AG09319 (cell line): ENCODE data around the gene QSOX1.

Experiments
- DNase-seq: peaks from one replicate; pipeline ENCODE4 v3.0.0-alpha.2; 2010; ENCODE audit warnings: low read depth; ENCODE audit errors: extremely low read depth
- CTCF ChIP-seq: IDR thresholded peaks from 2 replicates; pipeline ENCODE4 v1.5.1; 2011; ENCODE audit warnings: low read depth, mild to moderate bottlenecking, inconsistent platforms, low read length, moderate library complexity

Gene QSOX1

DNA sequence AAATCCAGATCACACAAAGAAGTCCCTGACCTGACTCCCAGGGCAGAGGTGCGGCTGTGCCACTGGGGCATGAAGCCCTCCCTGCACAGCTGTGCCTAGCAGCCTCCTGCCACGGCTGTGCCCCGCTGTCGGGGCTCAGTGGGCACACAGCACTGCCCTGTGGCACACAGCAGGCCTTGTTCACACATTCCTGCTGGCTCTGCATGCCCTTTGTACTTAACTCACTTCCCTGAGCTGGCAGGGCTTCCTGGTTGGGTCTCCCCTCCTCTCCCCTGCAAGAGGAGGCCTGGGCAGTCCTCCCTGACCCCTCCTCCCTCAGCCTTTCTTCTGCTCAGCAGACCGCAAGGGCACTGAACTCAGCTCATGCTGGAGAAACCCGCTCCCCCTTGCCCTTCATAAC lies 90.2 kb downstream of the QSOX1 start:
- TF ChIP-seq CTCF: no peak
- no peak for DNase-seq

DNA sequence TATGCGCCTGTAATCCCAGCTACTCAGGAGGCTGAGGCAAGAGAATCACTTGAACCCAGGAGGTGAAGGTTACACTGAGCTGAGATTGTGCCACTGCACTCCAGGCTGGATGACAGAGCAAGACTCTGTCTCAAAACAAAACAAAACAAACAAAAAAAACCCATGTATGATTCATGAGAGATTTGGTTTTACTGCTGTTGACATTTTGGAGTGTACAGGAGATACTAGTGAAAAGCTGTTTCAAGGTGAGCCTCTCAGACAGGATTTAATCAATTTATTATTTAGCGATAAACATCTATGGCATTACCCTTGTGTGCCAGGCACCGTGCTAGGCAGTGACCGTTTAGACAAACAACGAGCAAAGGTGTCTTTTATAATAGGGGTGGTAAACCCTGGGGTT lies 91.9 kb downstream of the QSOX1 start:
- no peak for TF ChIP-seq CTCF
- no peak for DNase-seq

DNA sequence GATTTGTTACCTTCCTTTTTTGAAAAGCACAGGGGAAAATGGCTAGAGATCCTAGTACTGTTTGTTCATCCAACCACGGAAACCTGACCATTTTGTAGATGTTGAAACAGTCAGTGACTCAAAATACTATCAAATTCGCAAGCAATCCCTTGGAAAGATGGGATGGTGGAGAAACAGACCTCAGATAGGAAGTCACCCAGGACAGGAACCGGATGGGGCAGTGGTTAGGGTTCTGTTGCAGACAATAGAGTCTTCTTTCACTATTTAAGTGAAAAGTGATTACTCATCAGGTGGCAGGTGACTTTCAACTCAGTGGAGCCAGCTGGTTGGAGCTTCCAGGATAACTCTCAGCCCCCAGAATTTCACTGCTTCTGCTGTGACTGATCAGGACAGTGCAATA lies 92.4 kb downstream of the QSOX1 start:
- no peak for TF ChIP-seq CTCF

GRCh38 chr1:180247580-180247979 lies 92.9 kb downstream of the QSOX1 start:
- no peak for DNase-seq
- no peak for TF ChIP-seq CTCF

More for the DNA sequence above, 92.4 kb downstream of the QSOX1 start:
- DNase-seq: no peak

GRCh38 chr1:180248176-180248575 lies 93.5 kb downstream of the QSOX1 start:
- no peak for TF ChIP-seq CTCF
- DNase-seq: no peak

DNA sequence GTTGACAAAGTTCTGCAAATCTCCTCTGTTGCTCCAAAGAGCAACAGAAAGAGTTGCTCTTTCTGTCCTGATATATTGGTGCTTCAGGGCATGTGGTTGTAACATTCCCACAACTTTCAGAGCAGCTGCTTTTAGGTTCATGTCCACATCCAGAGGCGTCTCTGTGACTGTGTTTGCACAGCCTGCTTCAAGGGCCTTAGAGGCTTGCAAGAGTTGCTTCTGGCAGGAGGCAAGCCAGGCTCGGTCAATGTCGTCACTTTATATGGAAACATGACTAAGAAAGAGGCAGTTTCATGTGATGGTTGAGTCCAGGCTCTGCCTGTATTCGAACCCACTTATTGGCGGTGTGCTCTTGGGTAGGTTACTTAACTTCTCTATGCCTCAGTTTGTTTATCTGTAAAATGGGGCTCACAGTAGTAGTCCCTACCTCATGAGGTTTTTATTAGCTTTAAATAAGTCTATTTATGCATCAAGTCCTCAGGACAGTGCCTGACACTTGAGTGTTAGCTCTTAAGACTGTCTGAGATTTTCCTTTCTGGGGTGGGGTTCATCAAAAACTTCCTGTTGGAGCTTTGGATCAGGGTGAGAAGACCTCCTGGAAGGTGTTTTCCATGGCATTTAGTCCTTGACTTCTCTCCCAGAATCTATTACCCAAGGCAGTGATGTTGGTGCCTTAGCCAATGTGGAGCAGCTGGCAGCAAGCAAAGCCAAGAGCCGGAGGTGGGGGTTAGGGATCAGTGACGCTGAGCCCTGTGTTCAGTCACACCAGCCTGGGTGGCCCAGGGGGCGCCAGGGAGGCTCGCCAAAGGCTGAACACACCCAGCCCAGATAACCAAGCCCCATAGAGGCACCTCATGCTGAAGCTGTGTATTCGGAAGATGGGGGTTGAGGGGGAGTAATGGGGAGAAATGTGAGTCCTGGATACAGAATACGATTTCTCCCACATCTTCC lies 94.3 kb downstream of the QSOX1 start:
- no peak for TF ChIP-seq CTCF
- DNase-seq: no peak

DNA sequence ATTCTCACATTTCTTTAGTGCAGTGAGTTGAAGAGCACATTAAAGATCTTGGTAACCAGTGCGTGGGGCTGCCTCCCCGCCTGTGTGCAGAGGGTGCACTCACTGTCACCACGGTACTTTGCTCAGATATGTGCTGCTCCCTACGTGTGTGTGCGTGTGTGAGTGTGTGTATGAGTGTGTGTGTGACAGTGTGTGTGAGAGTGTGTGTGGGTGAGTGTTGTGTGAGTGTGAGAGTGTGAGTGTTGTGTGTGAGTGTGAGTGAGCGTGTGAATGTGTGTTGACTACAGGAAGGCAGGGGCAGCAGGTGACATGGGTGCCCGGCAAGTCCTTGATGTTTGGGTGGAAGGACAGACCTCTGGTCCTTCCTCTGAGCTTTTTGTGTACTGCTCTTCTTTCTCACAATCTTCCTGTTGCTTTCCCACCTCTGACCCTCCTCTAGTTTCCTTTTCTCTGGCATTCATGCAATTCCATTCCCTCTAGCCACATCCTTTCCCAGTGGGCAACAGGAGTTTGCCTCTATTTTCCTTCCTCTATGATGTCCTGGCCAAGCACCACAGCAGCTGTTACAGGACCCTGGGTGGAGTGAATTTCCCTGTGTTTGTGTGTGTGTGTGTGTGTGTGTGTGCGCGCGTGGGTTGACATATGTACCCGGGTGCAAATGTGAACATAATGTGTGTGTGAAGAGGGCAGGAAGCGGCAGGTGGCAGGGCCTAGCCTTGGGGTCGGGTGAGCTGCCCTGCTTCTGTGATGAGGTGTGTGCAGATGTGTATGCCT lies 95.2 kb downstream of the QSOX1 start:
- no peak for DNase-seq
- TF ChIP-seq CTCF: no peak
